HG03064 (cell line): Measurements from ENCODE around the gene ZPBP2.

Experiments
- ATAC-seq: cut with Tn5 transposase; IDR thresholded peaks from one replicate; pipeline ENCODE4 v1.9.1; 2021; ENCODE audit warnings: low read depth; ENCODE audit not compliant: unreplicated experiment

Gene ZPBP2

GRCh38 chr17:39903158-39903884 is 35.3 kb downstream of the ZPBP2 start:
- ATAC-seq: no peak

GRCh38 chr17:39904990-39905288 is 36.9 kb downstream of the ZPBP2 start:
- ATAC-seq: no peak

GRCh38 chr17:39908789-39909352 is 40.9 kb downstream of the ZPBP2 start:
- ATAC-seq: no peak

GRCh38 chr17:39913989-39914388 is 46.0 kb downstream of the ZPBP2 start:
- no peak for ATAC-seq

- no peak for ATAC-seq
Observed at GRCh38 chr17:39915559-39915958, 47.6 kb downstream of the ZPBP2 start.

- no peak for ATAC-seq
Observed at GRCh38 chr17:39916918-39917317, 48.9 kb downstream of the ZPBP2 start.

- no peak for ATAC-seq
Observed at GRCh38 chr17:39919087-39919683, 51.2 kb downstream of the ZPBP2 start.

- ATAC-seq: no peak
Observed at GRCh38 chr17:39920218-39921210, 52.5 kb downstream of the ZPBP2 start.

GRCh38 chr17:39921323-39921722 is 53.3 kb downstream of the ZPBP2 start:
- ATAC-seq: no peak

GRCh38 chr17:39922006-39922405 is 54.0 kb downstream of the ZPBP2 start:
- no peak for ATAC-seq

GRCh38 chr17:39923230-39923629 is 55.2 kb downstream of the ZPBP2 start:
- no peak for ATAC-seq

GRCh38 chr17:39923836-39924690 is 56.1 kb downstream of the ZPBP2 start:
- no peak for ATAC-seq

GRCh38 chr17:39924691-39925055 is 56.7 kb downstream of the ZPBP2 start:
- ATAC-seq: no peak

- no peak for ATAC-seq
Observed at GRCh38 chr17:39925282-39926134, 57.5 kb downstream of the ZPBP2 start.

GRCh38 chr17:39926135-39926587 is 58.2 kb downstream of the ZPBP2 start:
- ATAC-seq: no peak

- ATAC-seq: no peak
Observed at GRCh38 chr17:39926588-39927100, 58.6 kb downstream of the ZPBP2 start.
